ENCODE results near the gene ZNF341. TPM values are rescaled to one million over a fixed set of nuclear protein-coding genes. Genes with fewer than 3 reads are reported as not detected.

ZNF341 gene
- total and polyA plus RNA-seq, 2 of the 8 experiments (the other 6 are each of a cell fraction or from before 2014, with no cell fraction given) = 5.8 to 6.4 TPM

- FAIRE-seq (no peak), DNase-seq (ENCODE audit: low read depth in 1 of 2, low spot score in 2 of 2) (no peak)
- Histone ChIP-seq H4K20me1 (replicated peaks in 1 of 2; ENCODE audit: control insufficient read depth in 1 of 2, insufficient read depth in 2 of 2, low read length in 2 of 2) (peaks cover 13 to 21% of the 10 kb centered on the region in 2 experiments), H2BK5ac (ENCODE audit: low read depth, low read length) (no peak overlapping the region), H2BK15ac (ENCODE audit: low read length) (no peak overlapping the region), H3K4me1 (replicated peaks in 1 of 4; ENCODE audit: control insufficient read depth in 3 of 4, insufficient read depth in 4 of 4, low read length in 3 of 4) (no peaks in the 10 kb centered on the region), H3K4me3 (ENCODE audit: extremely low read depth in 1 of 4, insufficient read depth in 2 of 4, low read depth in 3 of 4, low read length in 4 of 4) (no peak overlapping the region), H4K91ac (replicated peaks; ENCODE audit: insufficient read length, low read length) (no peak overlapping the region), H3K27ac (ENCODE audit: low read depth, low read length) (no peak overlapping the region), H3K18ac (ENCODE audit: extremely low read depth, low read length) (no peak overlapping the region), H3K79me2 (ENCODE audit: control insufficient read depth in 1 of 2, insufficient read depth in 2 of 2, low read length in 2 of 2) (peaks cover 14 to 80% of the 10 kb centered on the region in 2 experiments), H2BK20ac (ENCODE audit: low read length) (no peak overlapping the region), H3K9ac (replicated peaks in 1 of 4; ENCODE audit: extremely low read depth in 1 of 4, low read depth in 3 of 4, low read length in 3 of 4) (no peak overlapping the region), H3K79me1 (ENCODE audit: low read depth, low read length) (peaks cover 29% of the 10 kb centered on the region), H3K4me2 (ENCODE audit: insufficient read depth in 1 of 2, low read depth in 2 of 2, low read length in 2 of 2) (no peak overlapping the region), H2AFZ (ENCODE audit: low read length) (no peak overlapping the region), H3K9me3 (ENCODE audit: insufficient read depth in 2 of 2, low read depth in 1 of 2, low read length in 1 of 2) (no peaks in the 10 kb centered on the region), H3K56ac (replicated peaks; ENCODE audit: insufficient read length, low read depth, low read length) (no peak overlapping the region), H4K8ac (ENCODE audit: extremely low read depth, insufficient read depth, low read length) (no peak overlapping the region), H3K14ac (ENCODE audit: insufficient read length) (no peak overlapping the region), H2AK5ac (ENCODE audit: low read depth, low read length) (no peak overlapping the region), H3K23ac (ENCODE audit: insufficient read length) (no peak overlapping the region), H3K23me2 (ENCODE audit: low read depth, low read length) (no peaks in the 10 kb centered on the region), H3K4ac (replicated peaks; ENCODE audit: insufficient read length, low read depth, low read length) (no peak overlapping the region), H4K5ac (ENCODE audit: insufficient read length, low read depth, low read length) (no peak overlapping the region), H2BK12ac (ENCODE audit: low read depth, low read length) (no peak overlapping the region), H3K36me3 (ENCODE audit: control insufficient read depth in 2 of 4, insufficient read depth in 4 of 4, low read length in 3 of 4) (peaks cover 0 to 6% (median 0%) of the 10 kb centered on the region in 4 experiments; a peak in 1 of 8 replicates), H2BK120ac (replicated peaks; ENCODE audit: low read depth, low read length) (no peak overlapping the region), H3K27me3 (replicated peaks in 1 of 4; ENCODE audit: control insufficient read depth in 3 of 4, extremely low read depth in 1 of 4, insufficient read depth in 3 of 4, low read length in 3 of 4) (no peaks in the 10 kb centered on the region)
- ChIA-PET CTCF (ENCODE audit: partially characterized antibody) (interaction anchor here (0.7 to 1.3 kb wide), 5 partner anchors 10 to 277 kb away, joined by 3 to 10 read pairs (median 3); no protein-coding TSS in a partner anchor), POLR2A (ENCODE audit: partially characterized antibody) (interaction anchor here (1.2 kb wide), 1 partner anchor 10 kb away, joined by 4 read pairs; no protein-coding TSS in a partner anchor)
- WGBS, 2 experiments (ENCODE audit: extremely low coverage in 1 of 2, insufficient coverage in 1 of 2, insufficient read length in 1 of 2, insufficient replicate concordance in 2 of 2, low coverage in 1 of 2, low lambda C conversion rate in 2 of 2, missing lambda C conversion rate in 1 of 2) = 100% methylated on average over 1 of the region's 1 CpG; no CpG with 5 or more reads in 1 of the 2 experiments
- TF ChIP-seq CHD1 (IDR thresholded peaks at IDR 0.05; ENCODE audit: low read depth, low read length) (no peak), TEAD4 (IDR thresholded peaks at IDR 0.05; ENCODE audit: low read depth, low read length) (no peak), SIN3A (conservative IDR thresholded peaks at IDR 0.05 in 1 of 2, IDR thresholded peaks at IDR 0.05 in 1 of 2; ENCODE audit: low read depth in 1 of 2, low read length in 2 of 2) (no peak), YY1 (IDR thresholded peaks at IDR 0.05; ENCODE audit: low read depth, low read length) (no peak), SIX5 (IDR thresholded peaks at IDR 0.05; ENCODE audit: low read depth, low read length) (no peak), KDM5A (IDR thresholded peaks at IDR 0.05; ENCODE audit: low read length) (no peak), POU5F1 (IDR thresholded peaks at IDR 0.05; ENCODE audit: low read depth, low read length) (no peak), CREB1 (IDR thresholded peaks at IDR 0.05) (no peak), ASH2L (IDR thresholded peaks at IDR 0.05; ENCODE audit: low read length) (no peak), BACH1 (IDR thresholded peaks at IDR 0.05; ENCODE audit: low read length) (no peak), SP1 (IDR thresholded peaks at IDR 0.05; ENCODE audit: low read depth, low read length) (no peak), RFX5 (IDR thresholded peaks at IDR 0.05; ENCODE audit: borderline replicate concordance, low read depth, low read length) (no peak), ATF2 (IDR thresholded peaks at IDR 0.05; ENCODE audit: low read length) (no peak), HDAC6 (IDR thresholded peaks at IDR 0.05; ENCODE audit: low read depth, low read length) (no peak)
These were observed 87.7 kb downstream of the ZNF341 start for GRCh38 chr20:33819456-33819855.

Data from H1 (cell line).